Kidney (tissue), 14 donors: ENCODE results near the gene DMWD. TPM values are rescaled to one million over a fixed set of nuclear protein-coding genes. Genes with fewer than 3 reads are reported as not detected.

ENCODE experiments used
- DNase-seq, 5 donors: peaks; one replicate each; pipeline ENCODE4 v3.0.0-alpha.2; 2013 to 2020
- FAIRE-seq: peaks from 2 replicates; lab custom pipeline; 2012; peaks lifted over from hg19 to GRCh38; lab: Jason Lieb, UNC
- H3K27ac ChIP-seq, 2 donors: one replicate each; pipeline ENCODE4 v1.7.0; 2013; ENCODE audit warnings: low read depth in 2 of 2, low read length in 2 of 2, inconsistent platforms in 1 of 2
- H3K27me3 ChIP-seq: one replicate; pipeline ENCODE4 v1.7.1; 2013; ENCODE audit warnings: low read length, inconsistent platforms; ENCODE audit not compliant: control insufficient read depth, insufficient read depth
- H3K36me3 ChIP-seq, 3 donors: one replicate each; pipeline versions ENCODE4 v1.7.0 to v1.7.1; 2013; ENCODE audit warnings: low read length in 3 of 3, control low read depth in 1 of 3, inconsistent platforms in 1 of 3; ENCODE audit not compliant: insufficient read depth in 3 of 3, control insufficient read depth in 2 of 3
- H3K4me1 ChIP-seq, 3 donors: one replicate each; pipeline versions ENCODE4 v1.7.0 to v1.7.1; 2013; ENCODE audit warnings: low read length in 3 of 3, inconsistent platforms in 1 of 3, low read depth in 1 of 3; ENCODE audit not compliant: control insufficient read depth in 2 of 3, insufficient read depth in 2 of 3
- H3K4me3 ChIP-seq, 3 donors: one replicate each; pipeline versions ENCODE4 v1.7.0 to v1.8.1; 2013; ENCODE audit warnings: low read length in 3 of 3, control low read depth in 1 of 3, inconsistent platforms in 1 of 3
- H3K9ac ChIP-seq, 3 donors: one replicate each; pipeline versions ENCODE4 v1.7.0 to v1.7.1; 2013; ENCODE audit warnings: low read length in 3 of 3, control low read depth in 1 of 3, inconsistent platforms in 1 of 3
- H3K9me3 ChIP-seq, 3 donors: one replicate each; pipeline versions ENCODE4 v1.7.0 to v1.7.1; 2013; ENCODE audit warnings: low read length in 3 of 3, control low read depth in 1 of 3, inconsistent platforms in 1 of 3; ENCODE audit not compliant: control insufficient read depth in 2 of 3, insufficient read depth in 1 of 3
- CTCF ChIP-seq: IDR thresholded peaks from 3 replicates; pipeline ENCODE4 v1.5.1; 2012; ENCODE audit warnings: mild to moderate bottlenecking, moderate library complexity, borderline replicate concordance; ENCODE audit not compliant: insufficient read depth; ENCODE audit errors: extremely low read depth
- intact Hi-C: fragments of 100-400 bp; cut with DNase I; formaldehyde crosslinking; loops from one replicate; pipeline ENCODE4 v1.11.1; 2022
- polyA plus RNA-seq: library from polyadenylated mRNA; stranded (reverse); fragments of 350-450 nt; fragmentation: Illumina TruSeq; extraction: RNeasy Lipid Tissue Mini Kit (QIAGEN cat#74804); gene quantifications from one replicate; pipeline ENCODE4 v1.2.3, GENCODE V29; 2014; ENCODE audit warnings: low read depth, low replicate concordance; ENCODE audit not compliant: insufficient read depth
- total RNA-seq: library from RNA; stranded (reverse); fragmentation: NEBNext Ultra II Directional; extraction: Animal tissue kit (Norgen Biotek cat#: 25700); gene quantifications from one replicate; pipeline ENCODE4 v1.2.1, GENCODE V29; 2021
- donor health status: control.
- donor health status: control.
- donor health status: control.
- donor health status: control.
- donor health status: control.
- donor health status: DM: yes; HTN: yes; CAD: no.
- donor health status: Normal renal cell carcinoma (clear cell type).

DMWD gene
- total and polyA plus RNA-seq, 2 donors from 2014 or later: 22.2 to 60.9 TPM

GRCh38 chr19:45826934-45827333 lies 34.3 kb upstream of the DMWD start:
- H3K27me3 ChIP-seq: no peaks in the 10 kb centered on the region
- no peak overlapping the region for H3K27ac ChIP-seq
- FAIRE-seq: no peak
- H3K4me1 ChIP-seq: no peaks in the 10 kb centered on the region
- intact Hi-C loops: no loop called here
- no peaks in the 10 kb centered on the region for H3K9me3 ChIP-seq
- H3K9ac ChIP-seq: no peak overlapping the region
- DNase-seq: no peak
- no peak overlapping the region for H3K4me3 ChIP-seq
- H3K36me3 ChIP-seq: peaks cover 0 to 47% (median 37%) of the 10 kb centered on the region in 3 donors
- TF ChIP-seq CTCF: no peak

GRCh38 chr19:45825917-45826893 lies 33.6 kb upstream of the DMWD start:
- H3K27ac ChIP-seq: no peak overlapping the region
- no peak for DNase-seq
- H3K36me3 ChIP-seq: peaks cover 0 to 41% (median 36%) of the 10 kb centered on the region in 3 donors
- intact Hi-C loops: no loop called here
- no peak for TF ChIP-seq CTCF
- no peak for FAIRE-seq
- no peaks in the 10 kb centered on the region for H3K4me1 ChIP-seq
- no peak overlapping the region for H3K9ac ChIP-seq
- no peak overlapping the region for H3K4me3 ChIP-seq
- H3K27me3 ChIP-seq: no peaks in the 10 kb centered on the region
- H3K9me3 ChIP-seq: no peaks in the 10 kb centered on the region

- Histone ChIP-seq H3K4me1 (no peaks in the 10 kb centered on the region), H3K36me3 (peaks cover 0 to 39% (median 31%) of the 10 kb centered on the region in 3 donors), H3K27ac (no peak overlapping the region), H3K9me3 (no peaks in the 10 kb centered on the region), H3K9ac (no peak overlapping the region), H3K27me3 (no peaks in the 10 kb centered on the region), H3K4me3 (no peak overlapping the region)
- FAIRE-seq (no peak), DNase-seq (no peak)
- intact Hi-C loops: no loop called here
- TF ChIP-seq CTCF: no peak
These were observed 32.6 kb upstream of the DMWD start for GRCh38 chr19:45825263-45825605.
